PC-3 (cell line): Measurements from ENCODE around the gene ETS1. TPM values are rescaled to one million over a fixed set of nuclear protein-coding genes. Genes with fewer than 3 reads are reported as not detected.

ENCODE experiments used
- ATAC-seq: fragments of 200-7000 bp; cut with Tn5 transposase; 2 replicates; pipeline ENCODE4 v1.9.1; 2020; ENCODE audit warnings: mild to moderate bottlenecking, moderate library complexity
- BruUV-seq: library from RNA; stranded (reverse); fragments of 400-500 nt; replicated peaks from 2 replicates; lab custom pipeline; 2021; lab: Mats Ljungman, UMichigan
- CTCF ChIA-PET: fragments of 300-600 bp; sonication (Branson Sonifier 250); formaldehyde crosslinking; loops from one replicate; lab custom pipeline; 2022; ENCODE audit warnings: antibody characterized with exemption; lab: Charles Lee
- POLR2A ChIA-PET: fragments of 300-600 bp; sonication (Branson Sonifier 250); formaldehyde crosslinking; loops from one replicate; lab custom pipeline; 2022; ENCODE audit warnings: antibody characterized with exemption; ENCODE audit not compliant: unreplicated experiment; lab: Charles Lee
- DNase-seq: peaks from one replicate; pipeline ENCODE4 v3.0.0-alpha.2; 2015
- H2AFZ ChIP-seq: fragments of 300-600 bp; sonication (generic); 2 replicates; pipeline ENCODE4 v1.6.0; 2016; ENCODE audit warnings: antibody characterized with exemption, low read length
- H3F3A ChIP-seq: fragments of 300-600 bp; sonication (generic); one replicate; pipeline ENCODE4 v1.6.0; 2017; ENCODE audit warnings: antibody characterized with exemption, low read length, control low read depth, mild to moderate bottlenecking; ENCODE audit not compliant: unreplicated experiment
- H3K27ac ChIP-seq: fragments of 300-600 bp; sonication (generic); 2 replicates; pipeline ENCODE4 v1.5.1; 2016; ENCODE audit warnings: mild to moderate bottlenecking, low read length
- H3K27me3 ChIP-seq: fragments of 300-600 bp; sonication (generic); 2 replicates; pipeline ENCODE4 v1.6.1; 2016; ENCODE audit warnings: low read length, mixed read lengths
- H3K36me3 ChIP-seq: fragments of 300-600 bp; sonication (generic); 2 replicates; pipeline ENCODE4 v1.6.1; 2016; ENCODE audit warnings: low read depth, mixed run types, low read length, mixed read lengths
- H3K4me1 ChIP-seq: fragments of 300-600 bp; sonication (generic); 2 replicates; pipeline ENCODE4 v1.5.1; 2016; ENCODE audit warnings: low read length; ENCODE audit not compliant: insufficient read depth
- H3K4me2 ChIP-seq: fragments of 300-600 bp; sonication (generic); 2 replicates; pipeline ENCODE4 v1.6.0; 2016; ENCODE audit warnings: low read length
- H3K4me3 ChIP-seq: fragments of 300-600 bp; sonication (generic); 2 replicates; pipeline ENCODE4 v1.5.1; 2016; ENCODE audit warnings: mild to moderate bottlenecking, low read length, mixed read lengths
- H3K79me2 ChIP-seq: fragments of 300-600 bp; sonication (generic); 2 replicates; pipeline ENCODE4 v1.6.1; 2017; ENCODE audit warnings: low read length, mixed read lengths
- H3K9ac ChIP-seq: fragments of 300-600 bp; sonication (generic); 2 replicates; pipeline ENCODE4 v1.6.0; 2016; ENCODE audit warnings: mild to moderate bottlenecking, low read length
- H3K9me2 ChIP-seq: fragments of 300-600 bp; sonication (generic); replicated peaks from 2 replicates; pipeline ENCODE4 v1.6.1; 2016; ENCODE audit warnings: mixed run types, low read length, mixed read lengths
- H3K9me3 ChIP-seq: fragments of 300-600 bp; sonication (generic); 2 replicates; pipeline ENCODE4 v1.6.1; 2016; ENCODE audit warnings: low read length, mixed read lengths
- H4K20me1 ChIP-seq: fragments of 300-600 bp; sonication (generic); 2 replicates; pipeline ENCODE4 v1.6.1; 2016; ENCODE audit warnings: low read length, mixed read lengths
- CTCF ChIP-seq: fragments of 300-600 bp; sonication (generic); conservative IDR thresholded peaks from 2 replicates; pipeline ENCODE4 v1.5.1; 2017; ENCODE audit warnings: antibody characterized with exemption, low read depth, mild to moderate bottlenecking, low read length
- EZH2 ChIP-seq: fragments of 300-600 bp; sonication (generic); IDR thresholded peaks from one replicate; pipeline ENCODE4 v1.6.1; 2017; ENCODE audit warnings: antibody characterized with exemption, mild to moderate bottlenecking, low read length; ENCODE audit not compliant: unreplicated experiment
- EZH2phosphoT487 ChIP-seq: fragments of 300-600 bp; sonication (generic); IDR thresholded peaks from 2 replicates; pipeline ENCODE4 v1.6.1; 2018; ENCODE audit warnings: mild to moderate bottlenecking, antibody characterized with exemption, low read length, borderline replicate concordance
- intact Hi-C: fragments of 100-400 bp; cut with micrococcal nuclease; formaldehyde crosslinking; loops from 2 replicates; pipeline ENCODE4 v1.9.0; 2023
- total RNA-seq: library from RNA; depleted of rRNA; stranded (reverse); fragments of >200 nt; gene quantifications from 2 replicates; pipeline ENCODE4 v1.2.3, GENCODE V29; 2014

Gene ETS1
- total RNA-seq, 1 experiment from 2014 or later: 52.0 TPM

DNA sequence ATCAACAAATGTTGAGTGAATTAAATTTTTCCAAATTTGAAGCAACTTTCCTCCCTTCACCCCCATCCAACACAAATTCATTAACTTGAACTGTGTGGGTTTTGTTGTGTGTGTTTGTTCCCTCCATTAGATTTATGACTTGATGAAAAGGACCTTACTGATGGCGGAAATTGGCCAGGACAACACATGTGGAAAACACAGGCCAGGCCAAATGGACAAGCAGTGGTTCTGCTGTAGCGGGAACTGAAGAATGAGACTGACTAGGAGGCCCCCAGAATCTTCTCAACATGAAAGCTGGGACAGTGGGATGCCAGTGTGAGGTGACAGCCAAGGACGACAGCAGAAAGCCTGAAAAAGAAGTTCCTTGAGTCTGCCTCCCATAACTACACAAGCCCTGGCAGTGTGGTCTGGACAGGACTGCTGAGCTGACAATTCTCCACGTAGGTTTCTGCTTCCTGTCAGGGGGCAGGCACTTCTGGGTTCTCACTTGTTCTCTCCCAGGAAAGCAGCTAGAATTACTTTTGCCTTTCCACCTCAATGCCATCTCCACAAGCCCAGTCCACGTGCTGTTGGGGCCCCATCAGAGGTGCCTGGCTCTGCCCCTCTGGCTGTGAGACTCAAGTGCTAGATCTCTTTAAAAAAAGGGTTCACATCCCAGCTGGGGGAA, 94.3 kb downstream of the ETS1 start:
- Histone ChIP-seq H3K27me3 (no peaks in the 10 kb centered on the region), H4K20me1 (no peaks in the 10 kb centered on the region), H3K4me2 (peak overlapping the region; percentile 38), H2AFZ (no peak overlapping the region), H3K4me3 (no peak overlapping the region), H3K9me2 (no peaks in the 10 kb centered on the region), H3K9ac (no peak overlapping the region), H3K79me2 (peaks cover 77% of the 10 kb centered on the region), H3K27ac (peak overlapping the region; percentile 16), H3F3A (peaks cover 28% of the 10 kb centered on the region), H3K36me3 (peaks cover 30% of the 10 kb centered on the region), H3K4me1 (peaks cover 69% of the 10 kb centered on the region), H3K9me3 (no peaks in the 10 kb centered on the region)
- intact Hi-C loops: loop anchor here (10.0 kb wide), 1 partner anchor 158 kb away; no protein-coding TSS in a partner anchor
- ChIA-PET POLR2A (no interaction called here), CTCF (interaction anchor here (1.1 kb wide), 1 partner anchor 137 kb away, joined by 3 read pairs; no protein-coding TSS in a partner anchor)
- no peak for DNase-seq
- BruUV-seq: no TSS peak
- no peak for ATAC-seq
- TF ChIP-seq EZH2: no peak

- H2AFZ ChIP-seq: no peak overlapping the region
- peaks cover 76% of the 10 kb centered on the region for H3K79me2 ChIP-seq
- peak overlapping the region; percentile 16; the same call in 1 of the 2 replicates for H3K27ac ChIP-seq
- peaks cover 63% of the 10 kb centered on the region for H3K4me1 ChIP-seq
- no peaks in the 10 kb centered on the region for H3K9me3 ChIP-seq
- intact Hi-C loops: loop anchor here (10.0 kb wide), 1 partner anchor 158 kb away; no protein-coding TSS in a partner anchor
- no peak overlapping the region for H3K9ac ChIP-seq
- H3K27me3 ChIP-seq: no peaks in the 10 kb centered on the region
- no peak for TF ChIP-seq EZH2
- no peak for TF ChIP-seq EZH2phosphoT487
- TF ChIP-seq CTCF: no peak
- BruUV-seq: no TSS peak
- H3K4me2 ChIP-seq: no peak overlapping the region
- POLR2A ChIA-PET: no interaction called here
- CTCF ChIA-PET: interaction anchor here (1.1 kb wide), 1 partner anchor 138 kb away, joined by 3 read pairs; no protein-coding TSS in a partner anchor
- peaks cover 22% of the 10 kb centered on the region for H3F3A ChIP-seq
- ATAC-seq (no peak), DNase-seq (no peak)
- H3K36me3 ChIP-seq: peaks cover 34% of the 10 kb centered on the region
- no peaks in the 10 kb centered on the region for H4K20me1 ChIP-seq
- no peak overlapping the region for H3K4me3 ChIP-seq
- H3K9me2 ChIP-seq: no peaks in the 10 kb centered on the region
Observed at GRCh38 chr11:128492461-128492860, 94.9 kb downstream of the ETS1 start.

GRCh38 chr11:128491195-128491936, 96.0 kb downstream of the ETS1 start:
- intact Hi-C loops: loop anchor here (10.0 kb wide), 1 partner anchor 157 kb away; no protein-coding TSS in a partner anchor

More at GRCh38 chr11:128491195-128491936, 96.0 kb downstream of the ETS1 start:
- H3F3A ChIP-seq: peaks cover 13% of the 10 kb centered on the region
- POLR2A ChIA-PET: no interaction called here
- H3K9me2 ChIP-seq: no peaks in the 10 kb centered on the region
- TF ChIP-seq CTCF (no peak), EZH2phosphoT487 (no peak)
- no TSS peak for BruUV-seq
- H3K27ac ChIP-seq: no peak overlapping the region
- no peak for ATAC-seq
- CTCF ChIA-PET: interaction anchor here (0.5 kb wide), 1 partner anchor 415 kb away, joined by 9 read pairs; no protein-coding TSS in a partner anchor
- no peak overlapping the region for H3K4me3 ChIP-seq
- H4K20me1 ChIP-seq: no peaks in the 10 kb centered on the region
- H3K4me1 ChIP-seq: peaks cover 52% of the 10 kb centered on the region
- H3K9ac ChIP-seq: no peak overlapping the region
- DNase-seq: no peak
- H3K36me3 ChIP-seq: peaks cover 41% of the 10 kb centered on the region
- H3K4me2 ChIP-seq: no peak overlapping the region
- no peaks in the 10 kb centered on the region for H3K9me3 ChIP-seq
- no peaks in the 10 kb centered on the region for H3K27me3 ChIP-seq
- H2AFZ ChIP-seq: no peak overlapping the region
- H3K79me2 ChIP-seq: peaks cover 74% of the 10 kb centered on the region
